NCI-H748 (cell line): Measurements from ENCODE around the gene DMPK.
"Not testable (repeated sequence)": the region's sequence is repeated elsewhere in the genome, so short reads cannot be mapped to it uniquely, and the experiment has no call there.

ENCODE experiments used
- DNase-seq: peaks from one replicate; lab custom pipeline; 2025; ENCODE audit not compliant: unreplicated experiment; lab: John Stamatoyannopoulos, UW

Gene DMPK

DNA sequence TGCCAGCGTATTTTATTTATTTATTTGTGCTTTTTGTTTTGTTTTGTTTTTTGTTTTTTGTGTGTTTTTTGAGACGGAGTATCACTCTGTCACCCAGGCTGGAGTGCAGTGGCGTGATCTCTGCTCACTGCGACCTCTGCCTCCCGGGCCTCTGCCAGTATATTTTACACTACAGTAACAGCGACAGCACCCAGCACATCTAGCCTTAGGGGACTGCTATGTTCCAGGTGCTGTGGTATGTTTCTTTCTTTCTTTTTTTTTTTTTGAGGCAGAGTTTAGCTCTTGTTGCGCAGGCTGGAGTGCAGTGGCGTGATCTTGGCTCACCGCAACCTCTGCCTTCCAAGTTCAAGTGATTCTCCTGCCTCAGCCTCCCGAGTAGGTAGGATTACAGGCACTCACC, 30.8 kb downstream of the DMPK start:
- not testable (repeated sequence) for DNase-seq

GRCh38 chr19:45747513-45747912, 34.8 kb downstream of the DMPK start:
- DNase-seq = no peak

DNA sequence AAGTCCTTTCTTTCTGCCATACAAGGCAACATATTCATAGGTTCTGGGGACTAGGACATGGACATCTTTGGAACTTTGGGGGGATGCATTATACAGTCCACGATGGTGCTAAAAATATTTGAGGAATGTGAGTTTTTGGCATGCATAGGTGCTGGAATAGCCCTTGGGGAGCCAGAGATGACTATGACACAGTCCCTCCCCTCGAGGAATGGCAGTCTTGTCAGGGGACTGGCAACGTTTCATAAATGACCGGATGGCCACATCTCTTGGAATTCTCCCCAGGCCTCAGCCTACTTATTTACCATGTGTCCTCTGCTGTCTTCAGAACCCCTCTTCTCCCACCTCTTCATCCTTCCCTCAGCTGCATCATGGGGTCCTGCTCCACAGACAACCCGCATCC, 35.4 kb downstream of the DMPK start:
- DNase-seq = no peak

DNA sequence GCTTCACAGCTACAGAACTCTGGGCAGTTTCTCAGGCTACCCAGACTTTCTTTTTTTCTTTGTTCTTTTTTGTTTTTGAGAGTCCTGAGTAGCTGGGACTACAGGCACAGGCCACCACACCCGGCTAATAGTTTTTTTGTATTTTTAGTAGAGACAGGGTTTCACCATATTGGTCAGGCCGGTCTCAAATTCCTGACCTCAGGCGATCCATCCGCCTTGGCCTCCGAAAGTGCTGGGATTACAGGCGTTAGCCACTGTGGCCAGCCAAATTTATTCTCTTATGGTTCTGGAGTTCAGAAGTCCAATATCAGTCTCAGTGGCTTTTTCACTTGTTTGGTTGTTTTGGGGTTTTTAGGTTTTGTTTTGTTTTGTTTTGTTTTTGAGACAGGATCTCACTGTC, 36.7 kb downstream of the DMPK start:
- no peak for DNase-seq

- no peak for DNase-seq
Observed at GRCh38 chr19:45742969-45743368, 39.3 kb downstream of the DMPK start.

DNA sequence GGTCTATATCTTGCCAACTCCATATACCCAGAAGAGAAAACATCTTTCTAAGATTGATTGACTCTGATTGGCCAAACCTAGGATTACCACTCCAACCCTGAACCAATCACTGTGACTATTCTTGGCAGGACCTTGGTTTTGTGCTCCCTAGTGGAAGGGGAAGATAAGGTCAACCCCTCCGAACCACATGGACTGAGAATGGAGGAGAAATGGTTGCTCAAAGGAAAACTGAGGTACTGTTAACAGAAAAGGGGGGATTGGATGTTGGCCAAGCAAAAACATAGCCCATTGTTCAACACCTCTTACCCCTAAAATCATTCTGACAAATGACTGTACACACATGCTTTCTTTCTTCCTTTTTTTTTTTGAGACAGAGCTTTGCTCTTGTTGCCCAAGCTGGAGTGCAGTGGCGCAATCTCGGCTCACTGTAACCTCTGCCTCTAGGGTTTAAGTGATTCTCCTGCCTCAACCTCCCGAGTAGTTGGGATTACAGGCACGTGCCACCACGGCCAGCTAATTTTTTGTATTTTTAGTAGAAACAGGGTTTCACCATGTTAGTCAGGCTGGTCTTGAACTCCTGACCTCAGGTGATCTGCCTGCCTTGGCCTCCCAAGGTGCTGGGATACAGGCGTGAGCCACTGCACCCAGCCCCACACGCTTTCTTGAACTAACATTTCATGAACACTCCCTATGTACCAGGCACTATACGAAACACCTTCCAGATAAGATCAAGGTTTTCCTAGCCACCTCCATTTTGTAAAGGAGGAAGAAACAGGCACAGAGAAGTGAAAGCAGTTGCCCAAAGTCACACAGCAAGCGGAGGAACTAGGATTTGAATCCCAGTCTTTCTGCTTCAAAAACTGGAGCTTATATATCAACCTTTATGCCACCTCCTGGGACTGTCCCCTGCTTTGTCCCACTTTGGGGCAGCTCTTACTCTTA, 42.5 kb downstream of the DMPK start:
- DNase-seq = no peak

DNA sequence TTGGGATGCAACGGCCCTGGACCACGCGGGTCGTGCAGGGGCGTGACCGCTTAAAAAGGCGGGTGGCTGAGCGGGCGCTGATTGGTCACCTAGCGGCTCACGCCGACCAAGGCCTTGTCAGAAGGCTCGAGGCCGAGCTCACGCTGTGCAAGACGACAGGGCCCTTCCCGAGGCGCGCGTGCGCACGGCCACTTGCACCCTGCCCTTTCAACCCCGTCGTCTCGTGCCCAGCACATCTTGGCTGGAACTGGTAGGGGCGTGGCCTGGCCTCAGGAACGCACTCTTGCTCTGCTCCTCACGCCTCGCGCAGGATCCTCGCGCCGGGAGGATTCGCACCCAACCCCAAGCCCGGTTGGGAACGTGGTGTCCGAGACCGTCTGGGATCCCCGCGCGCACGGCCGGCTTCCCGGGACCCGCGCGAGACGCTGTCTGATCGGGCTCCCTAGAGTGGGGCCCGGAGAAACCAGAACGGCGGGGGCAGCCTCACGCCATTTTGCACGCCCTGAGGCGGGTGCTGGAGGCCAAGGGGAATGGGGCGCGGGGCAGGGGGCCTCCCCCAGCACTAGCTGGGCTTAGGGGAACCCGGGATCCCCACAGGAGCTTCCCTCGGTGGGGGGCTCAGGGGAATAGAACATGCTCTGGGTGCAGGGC, 49.0 kb downstream of the DMPK start, which contains the start of gene MEIOSIN:
MEIOSIN (plus strand) TSS at position 280 of the 651 bp plus-strand sequence. CDS start 1,938 bp downstream, outside the sequence.
- no peak for DNase-seq

DNA sequence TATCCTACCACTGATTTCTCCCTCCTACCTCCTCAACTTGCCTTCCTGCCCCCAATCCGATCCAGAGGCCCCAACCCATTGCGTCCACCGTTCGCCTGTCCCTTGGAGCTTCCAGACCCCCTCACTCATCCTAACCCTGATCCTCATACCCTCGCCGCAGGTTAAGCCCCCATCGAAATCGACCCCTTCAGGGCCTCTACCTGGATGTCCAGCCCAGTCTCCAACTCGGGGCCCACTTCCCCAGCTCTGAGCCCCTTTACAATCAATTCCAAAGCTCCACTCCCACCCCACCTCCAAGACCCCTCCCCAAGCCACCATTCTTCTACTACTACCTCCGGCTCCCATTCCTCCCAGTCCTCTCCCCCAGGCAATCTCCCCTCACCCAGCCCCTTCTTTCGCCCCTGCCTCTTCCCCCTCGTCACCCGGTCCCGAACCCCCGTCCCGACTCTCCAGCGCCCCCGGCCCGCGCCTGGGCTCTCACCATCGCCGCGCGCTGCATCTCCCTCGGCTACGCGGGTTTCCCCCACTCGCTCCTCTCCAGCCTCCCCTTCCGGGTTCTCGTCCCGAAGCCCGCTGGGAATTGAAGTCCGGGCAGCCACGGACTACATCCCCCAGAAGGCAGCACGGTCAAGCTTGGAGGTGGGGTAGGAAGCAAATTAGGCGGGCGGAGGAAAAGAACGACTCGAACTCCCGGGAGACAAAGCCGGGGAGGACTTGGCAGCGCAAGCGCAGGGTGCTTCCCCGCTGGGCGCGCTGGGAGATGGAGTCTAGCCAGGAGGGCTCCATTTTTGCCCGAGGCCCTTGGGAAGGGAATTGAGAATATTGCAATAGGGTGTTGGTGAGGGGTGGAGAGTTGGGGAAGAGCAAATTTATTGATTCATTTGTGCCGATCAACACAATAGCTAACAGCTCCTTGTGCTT, 51.7 kb downstream of the DMPK start, which contains the start of gene FBXO46:
FBXO46 (minus strand) TSS at position 529 of the 921 bp plus-strand sequence. CDS start 17,401 bp downstream, outside the sequence.
- peak; percentile 100 for DNase-seq

DNA sequence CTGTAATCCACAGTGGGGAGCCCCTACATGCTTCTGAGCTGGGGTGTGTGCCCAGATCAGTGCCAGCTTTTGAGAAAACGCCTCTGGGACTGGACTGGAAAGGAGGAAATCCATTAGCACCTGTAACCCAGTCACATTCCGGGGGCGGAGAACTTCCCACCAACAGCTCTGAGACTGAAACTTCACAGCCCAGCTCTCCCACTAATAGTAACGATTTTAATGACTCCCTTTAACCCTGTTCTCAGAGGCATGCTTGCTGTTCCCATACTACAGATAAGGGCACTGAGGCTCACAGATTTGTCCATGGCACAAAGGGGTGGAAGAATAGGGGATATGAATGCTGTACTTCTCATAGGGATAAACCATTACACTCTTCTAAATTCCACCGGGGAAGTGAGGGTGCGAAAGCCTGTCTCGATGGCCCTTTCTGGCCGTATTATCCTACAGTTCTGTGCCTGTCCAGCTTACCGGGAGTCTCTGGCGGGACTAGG, 52.4 kb downstream of the DMPK start:
- DNase-seq = no peak

DNA sequence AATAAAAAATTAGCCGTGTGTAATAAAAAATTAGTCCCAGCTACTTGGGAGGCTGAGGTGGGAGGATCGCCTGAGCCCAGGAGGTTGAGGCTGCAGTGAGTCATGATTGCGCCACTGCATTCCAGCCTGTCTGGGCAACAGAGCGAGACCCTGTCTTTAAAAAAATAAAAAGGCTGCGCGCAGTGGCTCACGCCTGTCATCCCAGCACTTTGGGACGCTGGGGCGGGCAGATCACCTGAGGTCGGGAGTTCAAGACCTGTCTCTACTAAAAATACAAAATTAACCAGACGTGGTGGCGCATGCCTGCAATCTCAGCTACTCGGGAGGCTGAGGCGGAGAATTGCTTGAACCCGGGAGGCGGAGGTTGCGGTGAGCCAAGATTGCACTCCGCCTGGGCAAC, 53.6 kb downstream of the DMPK start:
- DNase-seq = not testable (repeated sequence)

GRCh38 chr19:45720065-45720464, 62.2 kb downstream of the DMPK start:
- DNase-seq = not testable (repeated sequence)
